BLaER1 treated with 17β-estradiol and CSF1 and Interleukin-3, amounts not matched to agents 10 nM and 100 nM (cell line): ENCODE data around the gene ANKRD23.

Experiments
- H3K27ac ChIP-seq, 11 experiments: shearing (Covaris generic); formaldehyde crosslinking; 2 replicates each; pipeline ENCODE4 v1.8.1; 2022
- H3K27me3 ChIP-seq, 11 experiments: shearing (Covaris generic); formaldehyde crosslinking; 2 replicates each; pipeline ENCODE4 v1.8.1; 2022
- H3K36me3 ChIP-seq, 11 experiments: shearing (Covaris generic); formaldehyde crosslinking; 2 replicates each; pipeline ENCODE4 v1.8.1; 2022
- H3K4me1 ChIP-seq, 10 experiments: shearing (Covaris generic); formaldehyde crosslinking; 2 replicates each; pipeline ENCODE4 v1.8.1; 2022
- H3K4me2 ChIP-seq, 11 experiments: shearing (Covaris generic); formaldehyde crosslinking; 2 replicates each; pipeline ENCODE4 v1.8.1; 2022
- H3K4me3 ChIP-seq, 10 experiments: shearing (Covaris generic); formaldehyde crosslinking; 2 replicates each; pipeline ENCODE4 v1.8.1; 2022
- H3K9ac ChIP-seq, 11 experiments: shearing (Covaris generic); formaldehyde crosslinking; 2 replicates each; pipeline ENCODE4 v1.8.1; 2022
- H3K9me3 ChIP-seq, 11 experiments: shearing (Covaris generic); formaldehyde crosslinking; replicated peaks in 1 of 11; 2 replicates each; pipeline ENCODE4 v1.8.1; 2022
- H4K20me1 ChIP-seq, 11 experiments: shearing (Covaris generic); formaldehyde crosslinking; 2 replicates each; pipeline ENCODE4 v1.8.1; 2022
- Cebpa-rat ChIP-seq, 11 experiments: shearing (Covaris generic); IDR thresholded peaks; 2 replicates each; pipeline ENCODE4 v1.8.1; 2022

ANKRD23 gene

DNA sequence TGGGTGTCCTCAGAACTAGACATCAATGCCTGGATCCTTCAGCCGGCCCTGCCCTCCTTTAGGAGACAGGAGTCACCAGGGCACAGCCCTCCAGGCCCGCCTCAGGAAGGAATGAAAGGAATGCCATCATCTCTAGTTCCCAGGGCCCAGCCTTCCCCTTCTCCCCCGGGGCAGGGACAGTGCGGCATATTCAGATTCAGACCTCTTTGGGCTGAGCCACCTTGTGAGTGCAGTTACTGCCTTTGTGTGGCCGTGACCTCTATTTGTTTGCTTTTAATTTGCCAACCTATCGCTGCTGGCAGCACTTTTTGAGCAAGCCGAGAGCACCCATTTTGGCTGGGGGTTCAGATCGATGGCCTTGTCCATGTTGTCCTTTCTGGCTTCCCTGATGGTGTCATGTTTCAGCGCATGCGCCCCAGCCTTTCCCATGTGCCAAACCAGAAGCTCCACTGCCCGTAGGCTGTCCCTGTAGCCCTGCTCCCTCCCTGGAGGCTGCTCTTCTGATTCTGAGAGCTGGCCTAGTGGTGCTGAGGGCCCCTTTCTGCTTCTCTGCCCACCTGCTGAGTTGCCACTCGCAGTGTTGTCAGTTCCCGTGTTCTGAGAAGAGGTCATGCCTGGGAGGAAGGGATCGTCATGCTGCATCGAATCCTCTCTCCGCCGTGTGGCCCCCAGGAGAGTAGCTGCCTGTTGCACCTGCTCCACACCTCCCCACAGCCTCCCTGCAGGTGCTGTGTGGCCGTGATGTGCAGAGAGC is 10.9 kb downstream of the ANKRD23 start:
- peak overlapping the region in 3 of 11 experiments; percentile 6 to 38 (median 15); a peak in 3 of 22 replicates for H3K27ac ChIP-seq
- peaks cover 19 to 35% (median 31%) of the 10 kb centered on the region in 10 experiments for H3K4me1 ChIP-seq
- peaks cover 38 to 82% (median 59%) of the 10 kb centered on the region in 11 experiments for H3K36me3 ChIP-seq
- no peak overlapping the region for H3K4me3 ChIP-seq
- H3K9me3 ChIP-seq, result no peaks in the 10 kb centered on the region
- peak overlapping the region; percentile 39 to 82 (median 69) for H3K4me2 ChIP-seq
- TF ChIP-seq Cebpa-rat (IDR thresholded peaks at IDR 0.05), result no peak
- H3K9ac ChIP-seq, result peak overlapping the region in 3 of 11 experiments; percentile 16 to 48 (median 36); a peak in 4 of 22 replicates
- H4K20me1 ChIP-seq, result peaks cover 0 to 53% (median 27%) of the 10 kb centered on the region in 11 experiments; a peak in 16 of 22 replicates
- H3K27me3 ChIP-seq, result no peaks in the 10 kb centered on the region

DNA sequence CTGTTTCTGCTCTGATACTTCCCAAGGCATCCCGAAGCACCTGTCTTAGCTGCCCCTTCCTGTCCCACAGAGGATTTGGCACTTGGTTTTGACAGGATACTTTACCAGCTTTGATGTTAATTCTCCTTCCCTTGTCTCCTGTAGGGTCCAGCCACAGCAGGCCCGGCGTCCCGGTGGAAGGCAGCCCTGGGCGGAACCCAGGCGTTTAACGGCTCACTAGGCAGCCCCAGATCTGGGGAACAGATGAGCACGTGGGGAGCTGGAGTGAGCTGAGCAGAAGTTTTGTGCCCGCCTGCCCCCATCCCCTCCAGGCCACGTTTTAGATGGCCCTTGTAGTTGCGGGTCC is 11.4 kb downstream of the ANKRD23 start:
- H3K9me3 ChIP-seq, result no peaks in the 10 kb centered on the region
- H3K4me1 ChIP-seq, result peaks cover 19 to 32% (median 26%) of the 10 kb centered on the region in 10 experiments
- peak overlapping the region in 3 of 11 experiments; percentile 16 to 48 (median 36); a peak in 3 of 22 replicates for H3K9ac ChIP-seq
- TF ChIP-seq Cebpa-rat (IDR thresholded peaks at IDR 0.05), result no peak
- H3K36me3 ChIP-seq, result peaks cover 43 to 84% (median 61%) of the 10 kb centered on the region in 11 experiments
- no peak overlapping the region for H3K4me3 ChIP-seq
- H3K27ac ChIP-seq, result peak overlapping the region in 3 of 11 experiments; percentile 6 to 38 (median 15); a peak in 3 of 22 replicates
- H3K4me2 ChIP-seq, result peak overlapping the region; percentile 39 to 82 (median 69); a peak in 21 of 22 replicates
- no peaks in the 10 kb centered on the region for H3K27me3 ChIP-seq
- peaks cover 0 to 53% (median 22%) of the 10 kb centered on the region in 11 experiments; a peak in 16 of 22 replicates for H4K20me1 ChIP-seq

GRCh38 chr2:96831679-96832078 is 12.1 kb downstream of the ANKRD23 start:
- no peaks in the 10 kb centered on the region for H3K27me3 ChIP-seq
- no peak overlapping the region for H3K4me3 ChIP-seq
- TF ChIP-seq Cebpa-rat (IDR thresholded peaks at IDR 0.05), result no peak
- H3K36me3 ChIP-seq, result peaks cover 48 to 84% (median 68%) of the 10 kb centered on the region in 11 experiments
- no peak overlapping the region for H3K9ac ChIP-seq
- H3K9me3 ChIP-seq, result no peaks in the 10 kb centered on the region
- H3K4me1 ChIP-seq, result peaks cover 19 to 32% (median 26%) of the 10 kb centered on the region in 10 experiments
- peaks cover 0 to 57% (median 26%) of the 10 kb centered on the region in 11 experiments; a peak in 16 of 22 replicates for H4K20me1 ChIP-seq
- peak overlapping the region in 6 of 11 experiments; percentile 39 to 82 (median 78); a peak in 10 of 22 replicates for H3K4me2 ChIP-seq
- no peak overlapping the region for H3K27ac ChIP-seq

GRCh38 chr2:96830044-96830562 is 13.7 kb downstream of the ANKRD23 start:
- no peak overlapping the region for H3K9ac ChIP-seq
- peaks cover 19 to 32% (median 26%) of the 10 kb centered on the region in 10 experiments for H3K4me1 ChIP-seq
- no peaks in the 10 kb centered on the region for H3K9me3 ChIP-seq
- peaks cover 0 to 73% (median 37%) of the 10 kb centered on the region in 11 experiments; a peak in 17 of 22 replicates for H4K20me1 ChIP-seq
- H3K4me2 ChIP-seq, result no peak overlapping the region
- TF ChIP-seq Cebpa-rat (IDR thresholded peaks at IDR 0.05), result no peak
- no peak overlapping the region for H3K27ac ChIP-seq
- no peak overlapping the region for H3K4me3 ChIP-seq
- H3K27me3 ChIP-seq, result no peaks in the 10 kb centered on the region
- peaks cover 61 to 89% (median 80%) of the 10 kb centered on the region in 11 experiments for H3K36me3 ChIP-seq

DNA sequence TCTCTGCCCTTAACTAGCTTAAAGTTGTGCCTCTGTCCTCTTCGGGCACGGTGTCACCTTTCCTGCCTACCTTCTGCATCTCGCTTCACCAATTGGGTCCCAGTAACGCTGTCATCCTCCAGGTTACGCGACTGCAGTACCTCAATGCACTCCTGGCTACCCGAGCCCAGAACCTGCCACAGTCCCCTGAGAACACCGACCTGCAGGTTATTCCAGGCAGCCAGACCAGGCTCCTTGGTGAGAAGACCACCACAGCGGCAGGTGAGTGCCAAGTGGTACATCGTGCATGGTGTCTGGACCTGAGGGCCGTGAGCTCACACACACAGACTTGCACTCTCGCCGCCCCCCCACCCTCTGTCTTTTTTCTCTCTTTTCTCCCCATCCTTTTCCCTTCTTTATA is 14.9 kb downstream of the ANKRD23 start:
- no peak overlapping the region for H3K27ac ChIP-seq
- H4K20me1 ChIP-seq, result peaks cover 0 to 84% (median 41%) of the 10 kb centered on the region in 11 experiments; a peak in 19 of 22 replicates
- peaks cover 62 to 92% (median 78%) of the 10 kb centered on the region in 11 experiments for H3K36me3 ChIP-seq

DNA sequence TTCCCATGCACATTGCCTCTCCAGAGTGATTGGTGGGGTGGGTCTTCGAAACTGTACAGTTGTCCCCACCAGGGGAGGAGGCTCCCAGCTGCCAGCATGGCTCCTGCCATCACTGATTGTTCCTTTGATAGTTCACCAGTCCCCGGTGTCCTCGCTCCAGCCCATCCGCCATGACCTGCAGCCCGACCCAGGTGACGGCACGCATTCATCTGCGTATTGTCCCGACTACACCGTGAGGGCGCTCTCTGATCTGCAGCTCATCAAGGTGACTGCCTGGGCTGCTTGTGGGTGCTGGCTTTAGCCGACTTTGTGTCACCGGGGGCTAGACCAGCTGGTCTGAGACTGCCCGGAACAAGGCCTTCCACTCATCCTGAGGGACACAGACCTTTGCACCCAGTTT is 15.4 kb downstream of the ANKRD23 start:
- no peak for TF ChIP-seq Cebpa-rat (IDR thresholded peaks at IDR 0.05)
- Histone ChIP-seq H3K27me3 (no peaks in the 10 kb centered on the region), H3K4me3 (no peak overlapping the region), H3K9ac (no peak overlapping the region), H3K4me1 (peaks cover 14 to 25% (median 20%) of the 10 kb centered on the region in 10 experiments), H3K36me3 (peaks cover 62 to 97% (median 81%) of the 10 kb centered on the region in 11 experiments), H3K4me2 (no peak overlapping the region), H3K27ac (no peak overlapping the region), H4K20me1 (peaks cover 0 to 87% (median 45%) of the 10 kb centered on the region in 11 experiments; a peak in 19 of 22 replicates), H3K9me3 (no peaks in the 10 kb centered on the region)

More for the DNA sequence above, 14.9 kb downstream of the ANKRD23 start:
- Histone ChIP-seq H3K4me1 (peaks cover 19 to 28% (median 24%) of the 10 kb centered on the region in 10 experiments), H3K27me3 (no peaks in the 10 kb centered on the region), H3K9ac (no peak overlapping the region), H3K4me2 (no peak overlapping the region), H3K4me3 (no peak overlapping the region), H3K9me3 (no peaks in the 10 kb centered on the region)
- no peak for TF ChIP-seq Cebpa-rat (IDR thresholded peaks at IDR 0.05)

- no peak for TF ChIP-seq Cebpa-rat (IDR thresholded peaks at IDR 0.05)
These were observed 17.1 kb downstream of the ANKRD23 start for GRCh38 chr2:96826546-96827278.

DNA sequence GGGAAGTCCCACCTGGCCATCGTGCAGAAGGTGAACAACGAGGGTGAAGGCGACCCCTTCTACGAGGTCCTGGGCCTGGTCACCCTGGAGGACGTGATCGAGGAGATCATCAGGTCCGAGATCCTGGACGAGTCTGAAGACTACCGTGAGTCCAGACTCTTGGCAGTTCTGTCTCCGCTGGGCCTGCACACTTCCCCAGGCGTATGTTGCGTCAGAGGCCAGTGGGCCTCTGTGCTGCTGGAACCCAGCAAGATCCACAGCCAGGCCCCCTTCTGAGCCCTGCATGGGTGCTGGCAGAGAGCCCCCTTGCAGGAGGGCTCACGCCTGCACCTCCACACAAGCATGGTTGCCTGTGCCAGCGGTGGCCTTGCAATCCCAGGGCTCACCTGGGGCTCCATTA is 18.8 kb downstream of the ANKRD23 start:
- Histone ChIP-seq H3K4me2 (no peak overlapping the region), H3K9ac (no peak overlapping the region), H3K9me3 (no peaks in the 10 kb centered on the region), H3K27me3 (no peaks in the 10 kb centered on the region), H3K4me1 (peaks cover 0 to 31% (median 25%) of the 10 kb centered on the region in 10 experiments; a peak in 15 of 20 replicates), H3K4me3 (no peak overlapping the region), H4K20me1 (peaks cover 18 to 86% (median 56%) of the 10 kb centered on the region in 11 experiments; a peak in 20 of 22 replicates), H3K36me3 (peaks cover 50 to 94% (median 68%) of the 10 kb centered on the region in 11 experiments), H3K27ac (no peak overlapping the region)
- TF ChIP-seq Cebpa-rat (IDR thresholded peaks at IDR 0.05), result no peak

More at GRCh38 chr2:96826546-96827278, 17.1 kb downstream of the ANKRD23 start:
- Histone ChIP-seq H3K27me3 (no peaks in the 10 kb centered on the region), H3K4me2 (no peak overlapping the region), H3K4me3 (no peak overlapping the region), H3K9ac (no peak overlapping the region), H4K20me1 (peaks cover 4 to 85% (median 50%) of the 10 kb centered on the region in 11 experiments; a peak in 19 of 22 replicates), H3K9me3 (no peaks in the 10 kb centered on the region), H3K36me3 (peaks cover 62 to 96% (median 84%) of the 10 kb centered on the region in 11 experiments), H3K4me1 (peaks cover 0 to 22% (median 16%) of the 10 kb centered on the region in 10 experiments; a peak in 13 of 20 replicates), H3K27ac (no peak overlapping the region)
